NCI-H526 treated with DMSO at 0.1 percent for 48 hours (cell line): Measurements from ENCODE around the gene MICB.
"Not testable (repeated sequence)": the region's sequence is repeated elsewhere in the genome, so short reads cannot be mapped to it uniquely, and the experiment has no call there.

Experiments used
- DNase-seq: peaks from one replicate; lab custom pipeline; 2025; lab: John Stamatoyannopoulos, UW

MICB gene

DNA sequence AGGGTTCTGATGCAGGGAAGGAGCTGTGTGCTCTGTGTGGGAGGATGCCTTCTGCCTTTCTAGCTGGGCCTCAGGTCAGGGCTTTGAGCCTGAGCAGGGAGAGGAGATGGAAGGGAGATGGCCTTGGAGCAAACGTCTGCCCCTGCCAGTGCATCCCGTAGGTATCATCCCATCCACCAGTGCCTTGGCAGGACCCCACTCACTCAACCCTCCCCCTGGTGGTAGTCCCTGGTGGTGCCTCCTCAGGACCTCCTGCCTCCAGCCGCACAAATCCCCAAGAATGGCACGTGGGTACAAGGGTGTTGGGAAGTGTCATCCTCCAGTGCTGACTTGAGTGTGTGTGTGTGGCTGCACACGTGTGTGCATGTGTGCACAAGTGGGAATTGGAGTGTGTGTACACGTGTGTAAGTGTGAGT lies 23.1 kb upstream of the MICB start:
- no peak for DNase-seq

DNA sequence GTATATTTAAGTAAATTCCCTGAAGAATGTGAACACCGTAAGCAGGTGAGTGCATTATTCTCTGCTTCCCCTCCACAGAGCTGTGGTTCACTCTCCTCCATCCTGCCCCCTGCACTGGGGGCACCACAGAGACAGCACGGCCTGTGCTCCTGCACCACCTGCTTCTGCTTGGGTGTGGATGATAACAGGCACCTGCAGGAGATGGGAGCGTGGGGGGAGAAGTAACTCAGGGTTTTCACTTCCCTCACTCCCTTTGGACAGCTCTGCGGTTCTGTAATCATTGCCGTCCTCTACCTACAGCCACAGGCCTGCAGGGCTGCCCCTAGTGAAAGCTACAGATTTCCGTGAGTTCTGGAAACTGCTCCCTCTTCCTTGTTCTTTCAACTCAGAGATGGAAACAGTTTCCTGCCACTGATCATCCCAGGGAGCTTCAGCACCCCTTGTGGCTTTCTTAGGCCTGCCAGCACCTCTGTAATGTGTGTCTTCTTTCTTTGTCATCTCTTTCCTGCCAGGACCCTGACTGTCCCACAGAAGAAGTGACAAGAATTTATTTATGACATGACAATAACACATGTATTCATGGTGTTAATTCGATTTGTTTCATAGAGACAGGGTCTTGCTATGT lies 21.3 kb upstream of the MICB start:
- DNase-seq, result no peak

DNA sequence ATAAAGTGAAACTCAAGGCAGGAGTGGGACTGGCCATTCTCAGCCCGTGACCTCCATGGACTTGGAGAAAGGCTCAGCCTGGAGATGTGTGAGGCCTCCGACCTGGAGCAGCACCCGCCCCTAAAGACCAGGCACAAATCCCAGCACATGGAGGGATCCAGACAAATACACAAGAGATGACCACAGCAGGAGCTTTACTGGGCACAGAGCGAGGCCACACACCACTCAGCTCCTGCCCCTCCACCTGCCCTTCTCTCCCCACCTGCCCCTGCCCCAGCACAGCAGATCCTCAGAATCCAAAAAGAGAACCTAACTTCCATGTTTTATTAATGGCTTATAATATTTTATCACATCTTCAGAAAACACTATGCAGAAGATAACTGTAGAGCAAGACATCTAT lies 20.4 kb upstream of the MICB start:
- DNase-seq, result no peak

DNA sequence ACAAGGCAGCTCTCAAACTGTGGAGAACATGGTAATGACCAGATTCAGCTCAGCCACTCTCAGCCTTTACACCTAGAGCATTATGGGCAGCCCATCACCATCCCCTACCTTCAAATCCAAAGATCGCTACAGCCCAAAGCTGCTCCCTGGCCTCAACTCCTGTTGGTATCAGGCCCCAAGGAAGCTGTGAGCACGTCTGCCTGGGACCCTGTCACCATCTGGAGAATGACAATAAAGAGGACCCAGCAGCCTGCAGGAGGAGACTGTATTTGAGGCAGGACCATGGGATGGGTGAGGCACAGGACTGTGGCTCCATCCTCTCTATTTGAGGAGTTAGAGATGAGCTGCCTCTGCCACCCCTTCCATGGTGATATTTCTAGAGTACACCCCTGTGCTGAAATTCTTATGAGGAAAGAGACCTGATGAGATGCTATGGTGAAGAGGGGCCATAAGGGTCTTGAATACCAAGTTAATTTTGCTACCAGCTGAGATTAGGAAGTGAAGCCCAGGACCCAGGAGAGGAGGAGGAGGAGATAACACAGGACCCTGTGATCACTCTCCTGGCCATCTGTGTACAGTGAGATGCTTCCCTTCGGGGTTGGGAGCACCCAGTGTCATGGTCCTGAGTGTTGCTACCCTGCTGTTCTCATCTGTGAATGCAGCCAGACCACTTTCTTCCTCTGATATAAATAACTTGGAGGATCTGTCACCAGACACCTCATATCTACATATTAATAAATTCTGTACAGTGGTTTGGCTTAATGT lies 19.6 kb upstream of the MICB start:
- DNase-seq, result no peak

DNA sequence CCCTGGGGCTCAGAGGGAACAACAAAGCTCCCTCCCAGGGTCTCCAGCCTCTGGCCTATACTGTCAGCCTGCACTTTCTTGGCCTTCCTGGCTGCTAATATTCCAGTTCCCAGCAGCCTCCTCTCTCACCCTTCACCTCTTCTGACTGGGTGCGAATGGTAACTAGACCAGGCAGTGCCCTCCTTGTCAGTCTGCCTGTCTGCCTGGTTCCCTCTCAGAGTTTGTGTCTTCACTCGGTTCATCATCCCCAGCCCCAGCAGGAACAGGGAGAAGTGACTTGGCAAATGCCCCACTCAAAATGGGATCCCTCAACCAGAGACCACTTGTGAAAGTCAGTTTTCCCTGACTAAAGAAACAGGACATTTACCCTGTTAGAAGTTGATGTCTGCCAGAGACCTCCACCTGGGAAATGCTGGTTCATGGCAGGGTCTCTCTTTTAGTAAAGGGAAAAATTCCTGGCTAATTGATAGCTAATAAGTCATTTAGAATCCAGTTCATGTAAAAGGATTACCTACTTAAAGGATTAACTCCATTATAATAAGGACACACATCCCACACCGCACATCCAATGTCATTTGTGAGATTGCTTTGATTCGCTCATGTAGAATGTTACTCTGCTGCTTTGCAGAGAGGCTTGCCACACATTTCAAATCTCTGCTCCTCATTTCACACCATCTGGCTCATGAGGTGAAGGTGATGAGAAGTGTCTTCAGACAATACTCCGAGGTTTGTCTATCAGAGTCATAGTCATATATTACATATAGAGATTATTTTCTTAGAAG lies 18.6 kb upstream of the MICB start:
- no peak for DNase-seq

DNA sequence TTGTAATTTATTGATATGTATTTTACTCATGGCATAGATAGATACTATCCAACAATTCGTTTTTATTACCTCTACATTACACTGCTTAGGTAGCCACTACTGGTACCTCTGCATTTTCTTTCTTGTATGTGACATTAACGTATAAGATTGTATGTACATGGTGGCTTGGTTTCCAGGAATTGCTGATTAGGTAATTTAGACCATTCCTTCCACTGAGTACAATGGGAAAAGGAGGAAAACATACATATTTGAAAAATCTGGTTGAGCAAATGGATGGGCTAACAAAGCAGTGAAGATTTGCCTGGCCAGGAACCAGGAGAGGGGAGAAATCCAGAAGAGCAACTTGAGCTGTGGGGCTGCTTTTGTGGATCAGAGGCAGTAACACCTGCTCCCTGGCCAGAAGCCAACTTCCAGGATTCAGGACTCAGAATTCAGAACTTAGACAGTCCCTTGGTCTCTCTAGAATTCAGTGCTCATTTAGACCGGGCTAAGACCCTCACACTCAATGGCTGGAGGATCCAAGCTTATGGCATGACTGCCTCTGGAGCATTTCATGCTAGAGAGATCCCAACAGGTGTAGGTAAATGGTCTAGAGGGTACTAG lies 17.9 kb upstream of the MICB start:
- no peak for DNase-seq

DNA sequence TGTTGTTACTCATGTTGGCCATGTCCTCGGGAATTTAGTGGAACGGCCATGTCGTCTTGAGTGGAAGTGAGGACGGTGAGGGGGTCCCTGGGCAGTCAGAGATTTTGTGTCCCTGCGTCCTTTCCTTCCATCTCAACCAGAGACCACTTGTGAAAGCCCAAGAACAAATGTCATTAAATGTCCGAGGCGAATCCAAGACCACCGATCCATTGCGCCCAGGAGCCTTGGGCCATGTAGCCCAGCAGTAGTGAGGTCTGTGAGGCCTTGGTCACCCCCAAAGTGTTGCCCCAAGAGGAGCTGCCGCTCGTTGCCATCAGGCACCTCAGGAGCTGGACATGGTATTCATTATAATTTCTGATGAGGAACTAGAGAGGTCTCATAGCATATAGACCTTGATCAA lies 17.4 kb upstream of the MICB start:
- no peak for DNase-seq

DNA sequence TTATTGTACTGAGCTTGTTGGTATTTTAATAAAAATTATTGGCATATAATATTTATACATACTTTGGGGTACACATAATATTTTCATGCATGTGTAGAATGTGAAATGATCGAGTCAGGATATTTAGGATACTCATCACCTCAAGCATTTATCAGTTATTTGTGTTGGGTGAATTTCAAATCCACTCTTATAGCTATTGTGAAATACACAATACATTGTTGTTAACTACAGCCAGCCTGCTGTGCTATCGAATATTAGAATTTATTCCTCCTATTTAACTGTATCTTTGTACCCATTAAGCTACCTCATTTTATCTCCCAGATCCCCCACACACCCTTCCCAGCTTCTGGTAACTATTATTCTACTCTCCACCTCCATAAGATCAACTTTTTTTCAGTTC lies 14.6 kb upstream of the MICB start:
- no peak for DNase-seq

DNA sequence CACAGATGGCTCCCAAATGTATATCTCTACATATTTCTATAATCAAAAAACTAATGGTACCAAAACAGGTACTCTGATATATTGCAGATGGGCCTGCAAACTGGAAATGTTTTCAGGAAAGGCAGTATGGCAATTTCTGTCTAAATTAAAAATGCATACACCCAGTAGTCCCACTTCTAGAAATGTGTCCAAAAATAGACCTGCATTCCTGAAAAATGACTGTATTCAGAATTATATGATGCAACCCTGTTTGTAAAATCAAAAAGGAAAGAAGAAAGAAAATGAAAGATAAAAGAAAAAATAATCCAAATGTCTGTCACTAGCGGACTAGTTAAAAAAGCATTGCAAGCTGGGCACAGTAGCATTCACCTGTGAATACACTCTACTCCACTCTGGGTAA lies 12.9 kb upstream of the MICB start:
- DNase-seq, result no peak

DNA sequence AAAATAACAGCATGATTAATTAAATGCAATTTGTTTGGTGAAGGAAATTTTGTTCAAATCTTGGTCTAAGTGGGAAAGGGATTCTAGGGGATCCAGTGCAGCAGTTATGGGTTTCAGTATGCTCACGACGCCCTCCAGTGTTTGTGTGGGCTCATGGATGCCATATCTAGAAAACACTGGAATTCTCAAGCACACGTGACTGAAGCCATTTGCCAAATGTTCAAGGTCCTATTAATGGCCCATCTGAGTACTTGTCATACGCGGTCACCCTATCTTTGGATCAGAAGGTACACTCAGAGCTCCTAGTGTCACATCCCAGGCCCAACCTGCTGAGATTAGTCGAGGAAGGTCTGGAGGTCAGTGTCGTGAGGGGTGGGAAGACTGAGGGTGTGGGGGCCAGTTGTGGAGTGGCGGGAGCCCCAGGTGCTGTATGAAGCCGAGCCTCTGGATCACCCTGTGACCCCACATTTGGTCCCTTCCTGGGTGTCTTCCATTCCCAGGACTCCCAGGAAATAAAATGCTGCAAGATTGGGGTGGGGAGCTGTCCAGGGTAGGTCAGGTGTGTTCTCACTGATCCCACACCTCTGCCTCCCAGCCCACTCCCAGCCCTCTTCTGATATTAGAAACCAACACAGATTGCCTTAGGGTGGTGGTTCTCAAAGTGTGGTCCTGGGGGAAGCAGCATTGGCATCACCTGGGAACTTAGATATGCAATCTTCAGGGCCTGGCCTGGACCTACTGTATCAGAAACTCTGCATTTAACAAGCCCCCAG lies 11.7 kb upstream of the MICB start:
- not testable (repeated sequence) for DNase-seq

DNA sequence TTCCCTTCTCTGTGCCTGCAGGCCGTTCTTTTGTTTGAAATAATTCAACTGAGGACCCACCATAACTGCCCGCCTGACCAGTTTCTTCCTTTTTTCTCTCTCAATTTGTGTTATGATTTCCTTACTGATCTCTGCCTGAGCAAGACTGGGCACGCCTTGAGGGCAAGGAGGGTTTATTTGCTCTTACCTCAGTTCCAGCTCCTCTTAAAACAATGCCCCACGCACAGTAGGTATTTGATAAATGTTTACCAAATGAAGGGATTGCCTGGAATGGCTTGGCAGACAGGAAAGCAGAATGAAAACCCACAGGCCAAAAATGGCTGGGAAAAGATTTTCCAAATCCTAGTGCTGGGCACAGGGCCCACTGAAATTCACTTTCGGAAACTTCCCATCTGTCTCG lies 10.3 kb upstream of the MICB start:
- not testable (repeated sequence) for DNase-seq

DNA sequence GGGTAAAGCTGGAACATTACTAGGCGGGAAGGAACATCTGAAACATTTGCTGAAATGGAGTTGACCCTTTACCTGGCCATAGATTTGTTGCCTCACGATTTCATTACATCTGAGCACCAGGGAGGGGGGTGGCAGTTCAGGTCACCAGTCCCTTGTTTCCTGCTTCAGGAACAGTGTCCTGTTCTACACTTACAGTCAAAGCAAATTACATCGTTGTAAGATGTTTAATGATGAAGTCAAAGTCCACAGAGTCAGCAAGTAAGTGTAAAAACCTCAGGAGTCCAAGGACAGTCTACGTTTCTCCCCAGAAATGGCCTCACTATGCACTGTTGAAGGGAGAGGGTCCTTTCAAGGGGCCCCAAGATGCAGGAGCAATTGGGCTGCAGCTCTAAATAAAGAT lies 8.9 kb upstream of the MICB start:
- DNase-seq, result no peak

DNA sequence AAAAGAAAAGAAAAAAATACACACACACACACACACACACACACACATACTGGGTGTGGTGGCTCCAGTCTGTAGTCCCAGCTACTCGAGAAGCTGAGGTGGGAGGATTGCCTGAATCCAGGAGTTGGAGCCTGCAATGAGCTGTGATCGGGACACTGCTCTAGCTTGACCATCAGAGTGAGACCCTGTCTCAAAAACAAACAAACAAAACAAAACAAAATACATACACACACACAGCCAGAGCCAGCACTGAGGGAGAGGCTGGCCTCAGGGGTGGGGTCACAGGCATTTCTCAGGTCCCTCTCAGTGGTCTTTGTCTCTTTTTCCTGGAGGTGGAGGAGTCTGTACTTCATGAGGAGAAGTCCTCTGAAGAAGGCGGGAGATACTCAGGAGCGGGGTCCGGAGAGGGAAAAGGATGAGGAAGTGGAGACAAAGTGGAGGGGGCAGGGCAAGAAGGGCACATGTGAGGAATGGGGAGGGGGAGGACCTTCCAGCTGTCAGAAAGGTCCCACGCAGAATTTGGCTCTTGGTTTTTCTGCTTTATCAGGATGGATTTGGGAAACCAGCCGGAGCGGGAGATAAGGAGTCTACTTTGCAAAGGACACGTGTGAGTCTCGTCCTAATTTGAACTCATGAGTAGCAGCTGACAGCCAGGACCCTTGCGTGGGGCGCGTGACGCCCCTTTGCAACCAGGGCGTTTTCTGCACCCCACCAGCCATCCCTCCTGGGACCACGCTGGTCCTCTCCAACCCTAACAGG lies 7.7 kb upstream of the MICB start:
- DNase-seq, result no peak

DNA sequence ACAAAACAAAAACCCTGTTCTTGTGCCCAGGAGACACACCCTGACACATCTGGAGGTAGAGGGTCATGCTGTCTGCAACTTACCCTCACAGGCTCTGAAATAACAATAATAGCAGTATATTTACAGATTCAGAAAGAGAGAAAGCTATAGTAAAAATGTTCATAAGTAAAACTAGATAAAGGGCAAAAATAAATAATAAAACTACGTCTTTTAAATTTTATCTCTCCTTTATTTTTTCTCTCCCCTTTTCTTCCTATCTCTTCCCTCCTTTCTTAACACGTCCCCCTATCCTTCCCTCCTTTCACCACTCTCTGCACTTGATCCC lies 4.4 kb upstream of the MICB start:
- not testable (repeated sequence) for DNase-seq

DNA sequence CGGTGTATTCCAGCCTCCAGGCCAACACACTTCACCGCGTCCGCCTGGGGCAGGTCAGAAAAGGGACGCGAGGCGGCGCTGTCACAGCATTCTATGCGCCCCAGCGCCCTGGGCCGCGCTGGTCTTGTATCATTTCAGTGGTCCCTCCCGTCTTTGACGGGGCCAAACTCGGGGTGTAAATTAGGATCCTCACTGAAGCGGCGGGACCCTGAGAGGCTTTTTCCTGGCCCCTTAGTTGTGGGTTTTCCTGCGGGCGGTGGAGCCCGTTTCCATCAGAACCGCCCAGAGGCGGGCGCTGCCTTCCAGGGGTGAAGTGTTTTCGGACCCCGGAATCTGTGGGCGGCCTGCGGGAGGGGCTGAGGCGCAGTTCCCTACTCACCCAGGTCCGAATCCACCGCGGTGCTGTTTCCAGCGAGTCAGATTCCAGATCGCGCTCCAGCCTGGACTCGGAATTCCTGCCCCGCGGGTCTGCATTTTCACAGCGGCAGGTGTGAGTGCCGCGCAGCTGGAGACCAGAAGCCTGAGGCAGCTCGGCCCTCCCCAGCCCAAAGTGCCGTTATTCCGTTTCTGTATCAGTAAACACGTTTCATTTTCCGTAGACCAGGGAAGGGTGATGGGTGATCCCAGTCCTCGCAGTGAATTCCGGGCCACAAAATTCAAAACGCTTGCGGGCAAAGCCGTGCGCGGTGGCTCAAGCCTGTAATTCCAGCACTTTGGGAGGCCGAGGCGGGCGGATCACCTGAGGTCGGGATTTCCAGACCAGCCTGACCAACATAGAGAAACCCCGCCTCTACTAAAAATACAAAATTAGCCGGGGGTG lies 3.9 kb upstream of the MICB start:
- DNase-seq, result peak; percentile 46

DNA sequence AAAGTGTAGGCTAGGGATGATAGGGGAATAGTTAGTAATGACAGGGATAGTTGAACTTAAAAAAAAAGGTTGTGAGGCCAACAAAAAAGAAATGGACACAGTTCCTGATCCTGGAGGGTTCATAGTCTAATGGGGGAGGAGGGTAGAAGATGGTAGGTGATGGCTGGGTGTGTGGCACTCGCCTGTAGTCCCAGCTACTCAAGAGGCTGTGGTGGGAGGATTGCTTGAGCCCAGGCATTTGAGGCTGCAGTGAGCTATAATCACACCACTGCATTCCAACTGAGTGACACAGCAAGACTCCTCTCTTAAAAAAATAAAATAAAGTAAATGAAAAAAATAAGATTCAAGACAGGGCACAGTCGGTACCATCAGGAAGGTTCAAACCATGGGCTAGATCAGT lies 2.4 kb upstream of the MICB start:
- no peak for DNase-seq

DNA sequence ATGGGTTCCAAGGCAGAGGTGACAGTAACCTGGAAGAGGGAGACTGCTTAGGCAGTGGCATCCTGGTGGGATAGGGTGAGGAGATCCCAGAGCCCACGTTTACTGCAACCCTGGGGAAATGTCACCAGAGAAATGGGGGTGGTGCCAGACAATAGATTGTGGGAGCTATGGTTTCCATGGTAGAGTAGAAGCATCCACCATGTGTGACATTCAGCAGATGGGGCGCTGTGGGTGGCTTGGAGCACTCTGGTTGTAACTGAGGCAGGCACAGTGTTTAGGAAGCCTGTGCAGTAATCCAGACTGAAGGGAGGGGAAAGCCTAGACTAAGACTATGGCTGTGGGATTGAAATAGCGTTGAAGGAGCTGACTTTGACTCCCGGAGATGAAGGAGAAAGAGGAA lies 1.1 kb upstream of the MICB start:
- DNase-seq, result not testable (repeated sequence)

DNA sequence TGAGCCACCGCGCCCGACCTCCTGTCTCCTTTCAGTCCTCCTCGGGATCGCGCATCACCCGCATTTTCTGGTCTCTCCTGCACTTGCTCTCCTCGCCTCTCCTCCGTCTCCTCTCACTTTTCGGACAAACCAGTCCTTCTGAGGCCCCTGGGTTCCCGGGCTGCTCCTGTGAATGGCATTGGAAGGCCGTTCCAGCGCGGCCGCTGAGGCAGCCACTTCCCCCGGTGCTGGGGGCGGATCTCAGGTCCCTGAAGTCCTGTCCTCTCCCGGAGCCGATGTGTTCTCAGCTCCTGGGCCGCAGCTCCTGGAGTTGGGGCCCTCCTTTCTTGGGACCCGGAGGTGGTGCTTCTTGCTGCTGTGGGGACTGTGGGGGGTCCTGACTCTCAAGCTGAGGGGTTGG lies 803 bp downstream of the MICB start:
- DNase-seq, result no peak

DNA sequence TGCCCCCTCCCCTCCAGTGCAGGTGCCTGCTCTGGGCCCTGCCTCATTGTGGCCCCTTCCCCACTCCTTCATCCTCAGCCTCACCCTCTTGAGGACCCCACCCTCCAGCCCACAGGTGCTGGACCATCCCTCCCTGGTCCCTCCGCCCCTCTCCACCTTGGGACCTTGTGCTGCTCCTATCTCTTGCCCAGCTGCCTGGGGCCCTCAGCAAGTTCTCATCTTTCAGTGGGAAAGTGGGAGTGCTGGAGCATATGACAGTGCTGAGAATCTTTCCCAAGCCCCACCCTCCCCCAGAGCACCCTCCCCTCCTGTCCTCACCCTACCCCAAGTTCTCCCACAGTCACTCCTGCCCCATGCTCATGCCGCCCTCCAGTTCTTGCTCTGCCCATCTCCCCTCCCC lies 1.7 kb downstream of the MICB start:
- DNase-seq, result not testable (repeated sequence)

DNA sequence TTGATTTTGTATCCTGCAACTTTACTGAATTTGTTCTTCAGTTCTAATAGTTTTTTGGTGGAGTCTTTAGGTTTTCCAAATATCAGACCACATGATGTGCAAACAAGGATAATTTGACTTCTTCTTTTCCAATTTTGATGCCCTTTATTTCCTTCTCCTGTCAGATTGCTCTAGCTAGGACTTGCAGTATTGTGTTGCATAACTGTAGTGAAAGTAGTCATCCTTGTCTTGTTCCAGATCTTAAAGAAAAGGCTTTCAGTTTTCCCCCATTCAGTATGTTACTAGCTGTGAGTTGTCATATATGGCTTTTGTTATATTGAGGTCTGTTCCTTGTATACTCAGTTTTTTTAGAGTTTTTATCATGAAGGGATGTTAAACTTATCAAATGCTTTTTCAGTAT lies 4.6 kb downstream of the MICB start:
- DNase-seq, result no peak
